NCI-H2029 (cell line): ENCODE measurements around the gene DUSP1.

Experiments
- DNase-seq: peaks from one replicate; lab custom pipeline; 2025; lab: John Stamatoyannopoulos, UW

DUSP1 gene

GRCh38 chr5:172743112-172743959, 27.7 kb downstream of the DUSP1 start:
- peak; percentile 30 for DNase-seq

- DNase-seq: no peak
Observed at GRCh38 chr5:172741206-172741582, 29.8 kb downstream of the DUSP1 start.

- no peak for DNase-seq
Observed at GRCh38 chr5:172740428-172741205, 30.4 kb downstream of the DUSP1 start.

GRCh38 chr5:172739375-172739774, 31.6 kb downstream of the DUSP1 start:
- no peak for DNase-seq

- DNase-seq: no peak
Observed at GRCh38 chr5:172736508-172737135, 34.4 kb downstream of the DUSP1 start.

- DNase-seq: no peak
Observed at GRCh38 chr5:172735141-172735831, 35.7 kb downstream of the DUSP1 start.

- DNase-seq: no peak
Observed at GRCh38 chr5:172733974-172734346, 37.0 kb downstream of the DUSP1 start.

GRCh38 chr5:172733131-172733973, 37.6 kb downstream of the DUSP1 start:
- DNase-seq: no peak

GRCh38 chr5:172732201-172732865, 38.7 kb downstream of the DUSP1 start:
- DNase-seq: no peak

- DNase-seq: no peak
Observed at GRCh38 chr5:172731680-172732074, 39.3 kb downstream of the DUSP1 start.

GRCh38 chr5:172730981-172731679, 39.9 kb downstream of the DUSP1 start:
- peak; percentile 35 for DNase-seq

GRCh38 chr5:172730222-172730621, 40.8 kb downstream of the DUSP1 start:
- no peak for DNase-seq

- no peak for DNase-seq
Observed at GRCh38 chr5:172729588-172729987, 41.4 kb downstream of the DUSP1 start.

GRCh38 chr5:172728481-172729241, 42.3 kb downstream of the DUSP1 start:
- no peak for DNase-seq

- no peak for DNase-seq
Observed at GRCh38 chr5:172727551-172727950, 43.4 kb downstream of the DUSP1 start.

GRCh38 chr5:172726966-172727365, 44.0 kb downstream of the DUSP1 start:
- no peak for DNase-seq

- no peak for DNase-seq
Observed at GRCh38 chr5:172725785-172726184, 45.2 kb downstream of the DUSP1 start.

GRCh38 chr5:172725273-172725672, 45.7 kb downstream of the DUSP1 start:
- DNase-seq: no peak
